NB4 (cell line): ENCODE results near the gene EGFL7.
"Not testable (repeated sequence)": the region's sequence is repeated elsewhere in the genome, so short reads cannot be mapped to it uniquely, and the experiment has no call there.

Source experiments
- POLR2A ChIP-seq: IDR thresholded peaks from 2 replicates; pipeline ENCODE4 v1.6.1; 2011; ENCODE audit warnings: mild to moderate bottlenecking; ENCODE audit not compliant: insufficient read length; ENCODE audit errors: extremely low read depth
- TF ChIP-seq, protein P1 (sequence below): IDR thresholded peaks from one replicate; pipeline ENCODE4 v1.5.1; 2012; ENCODE audit warnings: low read depth, low read length

DNA sequence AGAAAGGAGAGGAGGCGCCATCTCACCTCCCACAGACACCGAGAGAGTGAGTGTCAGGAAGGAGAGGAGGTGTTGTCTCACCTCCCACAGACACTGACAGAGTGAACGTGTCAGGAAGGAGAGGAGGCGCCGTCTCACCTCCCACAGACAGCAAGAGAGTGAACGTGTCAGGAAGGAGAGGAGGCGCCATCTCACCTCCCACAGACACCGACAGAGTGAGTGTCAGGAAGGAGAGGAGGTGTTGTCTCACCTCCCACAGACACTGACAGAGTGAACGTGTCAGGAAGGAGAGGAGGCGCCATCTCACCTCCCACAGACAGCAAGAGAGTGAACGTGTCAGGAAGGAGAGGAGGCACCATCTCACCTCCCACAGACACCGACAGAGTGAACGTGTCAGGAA, 30.6 kb upstream of the EGFL7 start:
- TF ChIP-seq, protein P1, sequence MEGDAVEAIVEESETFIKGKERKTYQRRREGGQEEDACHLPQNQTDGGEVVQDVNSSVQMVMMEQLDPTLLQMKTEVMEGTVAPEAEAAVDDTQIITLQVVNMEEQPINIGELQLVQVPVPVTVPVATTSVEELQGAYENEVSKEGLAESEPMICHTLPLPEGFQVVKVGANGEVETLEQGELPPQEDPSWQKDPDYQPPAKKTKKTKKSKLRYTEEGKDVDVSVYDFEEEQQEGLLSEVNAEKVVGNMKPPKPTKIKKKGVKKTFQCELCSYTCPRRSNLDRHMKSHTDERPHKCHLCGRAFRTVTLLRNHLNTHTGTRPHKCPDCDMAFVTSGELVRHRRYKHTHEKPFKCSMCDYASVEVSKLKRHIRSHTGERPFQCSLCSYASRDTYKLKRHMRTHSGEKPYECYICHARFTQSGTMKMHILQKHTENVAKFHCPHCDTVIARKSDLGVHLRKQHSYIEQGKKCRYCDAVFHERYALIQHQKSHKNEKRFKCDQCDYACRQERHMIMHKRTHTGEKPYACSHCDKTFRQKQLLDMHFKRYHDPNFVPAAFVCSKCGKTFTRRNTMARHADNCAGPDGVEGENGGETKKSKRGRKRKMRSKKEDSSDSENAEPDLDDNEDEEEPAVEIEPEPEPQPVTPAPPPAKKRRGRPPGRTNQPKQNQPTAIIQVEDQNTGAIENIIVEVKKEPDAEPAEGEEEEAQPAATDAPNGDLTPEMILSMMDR, result not testable (repeated sequence)
- not testable (repeated sequence) for TF ChIP-seq POLR2A
